HEK293T (cell line): ENCODE data around the gene TMEM179.

Experiments
- BHLHE40 ChIP-seq: fragments of 450-650 bp; IDR thresholded peaks from 2 replicates; pipeline ENCODE4 v1.6.1; 2016; ENCODE audit warnings: mild to moderate bottlenecking, moderate library complexity, borderline replicate concordance
- ELF4 ChIP-seq: fragments of 450-650 bp; IDR thresholded peaks from 2 replicates; pipeline ENCODE4 v1.6.1; 2017; ENCODE audit warnings: antibody characterized with exemption
- FOXK2 ChIP-seq: fragments of 450-650 bp; IDR thresholded peaks from 2 replicates; pipeline ENCODE4 v1.6.1; 2016; ENCODE audit warnings: mild to moderate bottlenecking
- FOXM1 ChIP-seq: fragments of 450-650 bp; IDR thresholded peaks from 2 replicates; pipeline ENCODE4 v1.6.1; 2017; ENCODE audit warnings: mild to moderate bottlenecking, borderline replicate concordance
- HDGF ChIP-seq: fragments of 450-650 bp; IDR thresholded peaks from 2 replicates; pipeline ENCODE4 v1.6.1; 2017; ENCODE audit warnings: antibody characterized with exemption, borderline replicate concordance
- LEF1 ChIP-seq: fragments of 450-650 bp; IDR thresholded peaks from 2 replicates; pipeline ENCODE4 v1.6.1; 2017; ENCODE audit warnings: mild to moderate bottlenecking, borderline replicate concordance
- NFRKB ChIP-seq: fragments of 450-650 bp; IDR thresholded peaks from 2 replicates; pipeline ENCODE4 v1.6.1; 2016; ENCODE audit warnings: mild to moderate bottlenecking, moderate library complexity
- SP1 ChIP-seq: fragments of 450-650 bp; IDR thresholded peaks from 2 replicates; pipeline ENCODE4 v1.6.1; 2017
- SUZ12 ChIP-seq: fragments of 450-650 bp; IDR thresholded peaks from 2 replicates; pipeline ENCODE4 v1.6.1; 2016; ENCODE audit warnings: mild to moderate bottlenecking
- TARDBP ChIP-seq: fragments of 450-650 bp; IDR thresholded peaks from 2 replicates; pipeline ENCODE4 v1.6.1; 2016

- TF ChIP-seq TARDBP: no peak
- no peak for TF ChIP-seq SP1
- no peak for TF ChIP-seq SUZ12
- TF ChIP-seq FOXK2: no peak
- no peak for TF ChIP-seq HDGF
- TF ChIP-seq FOXM1: no peak
- TF ChIP-seq NFRKB: no peak
- no peak for TF ChIP-seq BHLHE40
- TF ChIP-seq LEF1: no peak
- TF ChIP-seq ELF4: no peak
Observed at GRCh38 chr14:104640681-104641080, 36.1 kb upstream of the TMEM179 start.
